GM18505 (cell line): ENCODE measurements around the gene DPEP3.
"Not testable (repeated sequence)": the region's sequence is repeated elsewhere in the genome, so short reads cannot be mapped to it uniquely, and the experiment has no call there.

Experiments
- ATAC-seq: cut with Tn5 transposase; IDR thresholded peaks from one replicate; pipeline ENCODE4 v1.9.1; 2021; ENCODE audit not compliant: unreplicated experiment
- POLR2A ChIP-seq: IDR thresholded peaks from 4 replicates; pipeline ENCODE4 v1.6.1; 2011; ENCODE audit warnings: borderline replicate concordance; ENCODE audit not compliant: insufficient read depth, insufficient read length; ENCODE audit errors: extremely low read depth

Gene DPEP3

GRCh38 chr16:67979955-67980678, at the start of gene DPEP3:
Gene DPEP3 (minus strand): TSS chr16:67980499. CDS start chr16:67980380, 119 bp downstream.
- no peak for TF ChIP-seq POLR2A
- ATAC-seq, result no peak

DNA sequence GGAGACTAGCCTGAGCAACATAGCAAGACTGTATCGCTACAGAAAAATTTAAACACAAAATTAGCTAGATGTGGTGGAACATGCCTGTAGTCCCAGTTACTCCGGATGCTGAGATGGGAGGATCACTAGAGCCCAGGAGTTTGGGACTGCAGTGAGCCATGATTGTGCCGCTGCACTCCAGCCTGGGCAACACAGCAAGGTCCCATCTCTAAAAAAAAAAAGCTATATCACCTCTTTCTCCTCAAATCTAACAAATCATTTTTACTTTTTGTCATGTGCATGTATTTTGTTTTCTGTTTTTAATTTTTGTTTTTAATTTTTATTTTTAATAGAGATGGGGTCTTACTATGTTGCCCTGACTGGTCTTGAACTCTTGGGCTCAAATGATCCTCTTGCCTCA, 48.7 kb upstream of the DPEP3 start:
- TF ChIP-seq POLR2A, result no peak
- no peak for ATAC-seq

DNA sequence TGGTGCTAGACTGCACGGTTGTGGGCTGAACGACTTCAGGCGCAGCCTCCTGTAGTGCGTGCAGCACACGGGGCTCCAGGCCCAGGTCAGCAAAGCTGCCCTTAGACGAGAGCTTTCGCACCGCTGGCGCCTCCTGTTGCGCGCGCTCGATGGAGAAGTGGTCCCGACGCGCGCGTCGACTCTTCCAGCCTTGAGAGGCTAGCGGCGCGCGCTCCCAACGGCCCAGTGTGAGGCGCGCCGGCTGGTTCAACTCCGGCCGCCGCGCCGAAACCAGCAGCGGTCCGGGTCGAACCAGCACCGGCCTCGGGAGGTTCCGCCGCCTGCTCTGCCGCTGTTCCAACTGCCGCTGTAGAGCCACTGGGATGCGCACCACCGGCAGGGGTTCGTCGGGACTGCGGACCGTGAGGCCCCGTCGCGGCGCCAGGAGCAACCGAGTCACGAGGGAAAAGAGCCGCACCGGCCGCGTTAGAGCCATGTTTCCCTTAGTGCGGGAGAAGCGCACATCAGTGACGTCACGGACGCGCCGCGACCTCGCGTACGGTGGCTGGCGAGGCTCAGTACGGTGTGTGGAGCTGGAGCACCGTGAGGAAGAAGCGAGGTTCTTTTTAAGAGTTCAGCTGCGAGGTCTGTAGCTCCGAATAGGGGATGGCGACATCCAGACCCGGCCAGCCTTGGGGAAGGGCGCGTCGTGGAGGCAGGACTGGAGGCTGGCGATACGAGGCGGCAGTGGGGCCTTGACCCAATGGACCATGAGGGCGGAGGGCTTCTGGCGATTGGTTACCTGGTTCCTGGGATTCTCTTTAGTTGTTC, 42.6 kb upstream of the DPEP3 start, which contains the start of the genes DDX28 and DUS2:
DDX28 (minus strand) TSS at position 505 of the 810 bp plus-strand sequence; CDS start at position 475, 30 bp downstream.
DUS2 (plus strand) TSS at position 557 of the 810 bp plus-strand sequence. CDS start 14,740 bp downstream, outside the sequence.
- peak; percentile 75 for ATAC-seq
- TF ChIP-seq POLR2A, result peak; percentile 80

DNA sequence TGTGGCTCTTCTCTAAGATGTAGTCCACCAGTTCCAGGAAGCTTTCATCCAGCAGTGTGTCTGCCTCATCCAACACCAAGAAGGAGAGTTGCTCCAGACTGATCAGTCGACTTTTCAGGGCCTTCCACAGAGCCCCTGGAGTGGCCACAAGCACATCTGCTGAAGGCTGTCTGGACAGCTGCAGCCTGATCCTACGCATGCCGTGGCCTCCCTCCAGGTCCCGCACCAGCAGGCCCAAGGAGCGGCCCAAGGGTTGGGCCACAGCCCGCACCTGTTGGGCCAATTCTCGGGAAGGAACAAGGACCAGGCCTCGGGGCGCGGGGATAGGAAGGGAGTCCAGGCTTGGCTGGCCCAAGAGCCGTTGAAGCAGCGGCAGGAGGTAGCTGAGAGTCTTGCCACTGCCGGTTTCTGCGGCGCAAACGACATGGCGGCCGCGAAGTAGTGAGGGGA, 42.0 kb upstream of the DPEP3 start:
- no peak for TF ChIP-seq POLR2A
- ATAC-seq, result peak; percentile 12

DNA sequence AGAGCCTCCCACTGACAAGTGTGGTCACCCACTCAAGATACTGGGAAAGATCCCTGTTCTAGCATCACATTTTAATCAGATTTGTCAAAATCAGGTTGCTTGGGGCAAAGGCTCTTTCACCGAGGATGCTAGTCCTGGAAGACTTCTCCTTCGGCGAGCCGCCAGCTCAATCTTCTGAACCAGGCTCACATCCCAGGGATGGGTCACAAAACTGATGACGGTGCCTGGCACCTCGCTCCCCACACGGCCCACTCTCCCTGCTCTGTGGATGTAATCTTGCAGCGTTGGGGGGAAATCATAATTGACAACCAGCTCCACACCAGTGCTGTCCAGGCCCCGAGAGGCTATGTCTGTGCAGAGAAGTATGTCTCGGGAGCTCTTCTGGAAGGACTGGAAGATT, 41.2 kb upstream of the DPEP3 start:
- no peak for ATAC-seq
- no peak for TF ChIP-seq POLR2A

GRCh38 chr16:68019167-68019680, 38.9 kb upstream of the DPEP3 start:
- TF ChIP-seq POLR2A, result no peak
- no peak for ATAC-seq

GRCh38 chr16:68015681-68016080, 35.4 kb upstream of the DPEP3 start, which contains the start of gene DPEP2NB:
Gene DPEP2NB (minus strand): TSS chr16:68015911. CDS start chr16:68015770, 141 bp downstream.
- no peak for TF ChIP-seq POLR2A

GRCh38 chr16:68013440-68013839, 33.1 kb upstream of the DPEP3 start:
- no peak for TF ChIP-seq POLR2A

More at GRCh38 chr16:68015681-68016080, 35.4 kb upstream of the DPEP3 start, which contains the start of gene DPEP2NB:
- ATAC-seq, result no peak

GRCh38 chr16:68009872-68010271, 29.6 kb upstream of the DPEP3 start:
- not testable (repeated sequence) for ATAC-seq

More at GRCh38 chr16:68013440-68013839, 33.1 kb upstream of the DPEP3 start:
- ATAC-seq, result no peak

DNA sequence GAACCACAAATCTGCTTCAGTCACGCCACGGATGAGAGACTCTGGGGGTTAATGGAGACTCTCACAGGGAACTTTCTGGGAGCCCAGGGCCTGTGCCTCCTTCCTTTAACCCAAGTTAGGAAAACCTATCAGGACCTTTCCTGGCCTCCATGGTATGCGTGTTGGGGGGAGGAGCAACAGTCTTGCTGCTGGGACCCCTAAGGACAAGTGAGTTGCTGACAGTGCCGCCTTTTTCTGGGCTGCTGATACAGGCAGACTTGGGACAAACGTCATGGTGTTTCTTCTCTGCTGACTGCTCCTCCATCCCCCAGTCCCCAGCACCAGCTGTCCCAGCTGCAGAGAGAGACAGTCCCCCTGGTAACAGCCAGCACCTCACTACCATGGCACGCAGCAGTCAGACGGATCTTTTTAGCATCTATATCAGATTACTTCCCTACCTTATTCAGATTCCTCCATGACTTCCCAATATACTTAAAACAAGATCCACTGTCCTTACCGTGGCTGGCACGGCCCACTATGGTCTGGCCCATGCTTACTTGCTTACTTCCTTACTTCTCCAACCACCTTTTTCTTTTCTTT, 28.9 kb upstream of the DPEP3 start:
- ATAC-seq, result no peak
- no peak for TF ChIP-seq POLR2A

DNA sequence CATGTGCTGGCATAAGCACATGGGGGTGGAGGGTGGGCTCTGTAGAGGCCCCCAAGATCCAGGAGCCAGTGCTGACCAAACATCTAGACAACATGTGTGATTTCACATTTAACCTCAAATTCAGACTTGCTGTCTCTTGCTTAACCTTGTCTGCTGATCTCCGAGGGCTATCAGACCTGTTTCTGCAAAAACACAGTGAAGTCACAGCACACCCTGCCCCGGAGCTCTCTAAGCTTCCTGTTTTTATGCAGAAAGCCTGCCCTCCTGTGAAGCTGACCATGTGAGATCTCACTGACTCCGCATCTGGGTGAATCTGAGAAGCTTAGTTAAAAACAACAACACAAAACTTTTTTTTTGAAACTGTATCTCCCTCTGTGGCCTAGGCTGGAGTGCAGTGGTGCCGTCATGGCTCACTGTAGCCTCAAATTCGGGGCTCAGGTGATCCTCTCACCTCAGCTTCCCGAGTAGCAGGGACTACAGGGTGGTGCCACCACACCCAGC, 25.5 kb upstream of the DPEP3 start:
- ATAC-seq, result no peak

GRCh38 chr16:68005211-68005610, 24.9 kb upstream of the DPEP3 start:
- no peak for ATAC-seq

More for the DNA sequence above, 25.5 kb upstream of the DPEP3 start:
- TF ChIP-seq POLR2A, result no peak

DNA sequence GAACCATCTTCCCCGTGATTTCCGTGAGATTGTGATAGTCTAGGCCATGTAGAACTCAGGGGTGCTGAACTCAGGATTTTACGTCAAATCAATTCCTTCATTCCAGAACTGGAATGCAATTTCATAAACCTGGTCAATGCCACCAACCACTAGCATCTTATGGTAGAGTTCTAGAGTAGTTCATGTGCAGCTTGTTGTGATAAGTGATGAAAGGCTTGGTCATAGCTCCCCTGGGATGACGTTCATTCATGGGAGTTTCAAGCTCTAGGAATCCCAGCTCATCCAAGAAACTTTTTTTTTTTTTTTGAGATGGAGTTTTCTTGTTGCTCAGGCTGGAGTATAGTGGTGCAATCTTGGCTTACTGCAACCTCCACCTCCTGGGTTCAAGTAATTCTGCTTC, 22.7 kb upstream of the DPEP3 start:
- no peak for ATAC-seq

More at GRCh38 chr16:68005211-68005610, 24.9 kb upstream of the DPEP3 start:
- no peak for TF ChIP-seq POLR2A

More for the DNA sequence above, 22.7 kb upstream of the DPEP3 start:
- no peak for TF ChIP-seq POLR2A
